Endodermal cell (in vitro differentiated cells): ENCODE data around the gene SEMA5B. TPM values are rescaled to one million over a fixed set of nuclear protein-coding genes. Genes with fewer than 3 reads are reported as not detected.

Experiments used
- DNase-seq: peaks from one replicate; pipeline ENCODE4 v3.0.0-alpha.2; 2017
- H3K27ac ChIP-seq: 2 replicates; pipeline ENCODE4 v1.5.1; 2013; ENCODE audit warnings: mild to moderate bottlenecking, low read depth, low read length, moderate library complexity
- H3K27me3 ChIP-seq: 2 replicates; pipeline ENCODE4 v1.6.1; 2013; ENCODE audit warnings: mild to moderate bottlenecking, low read length, moderate library complexity; ENCODE audit not compliant: insufficient read depth, control insufficient read depth, poor library complexity, severe bottlenecking
- H3K36me3 ChIP-seq: 2 replicates; pipeline ENCODE4 v1.7.0; 2013; ENCODE audit warnings: mild to moderate bottlenecking, low read length, moderate library complexity; ENCODE audit not compliant: control insufficient read depth, insufficient read depth
- H3K4me1 ChIP-seq: one replicate; pipeline ENCODE4 v1.7.0; 2013; ENCODE audit warnings: low read length; ENCODE audit not compliant: control insufficient read depth, insufficient read depth
- H3K4me3 ChIP-seq: 2 replicates; pipeline ENCODE4 v1.5.1; 2013; ENCODE audit warnings: mild to moderate bottlenecking, low read length, moderate library complexity
- H3K9ac ChIP-seq: 2 replicates; pipeline ENCODE4 v1.6.1; 2013; ENCODE audit warnings: mild to moderate bottlenecking, low read length, moderate library complexity; ENCODE audit not compliant: poor library complexity, severe bottlenecking; ENCODE audit errors: extremely low read depth
- H3K9me3 ChIP-seq: 2 replicates; pipeline ENCODE4 v1.6.1; 2013; ENCODE audit warnings: mild to moderate bottlenecking, low read length, moderate library complexity; ENCODE audit not compliant: control insufficient read depth
- H3K27ac Mint-ChIP-seq: 2 replicates; pipeline ENCODE4 v1.8.0; 2020; ENCODE audit warnings: mixed read lengths
- H3K27me3 Mint-ChIP-seq: 2 replicates; pipeline ENCODE4 v1.8.0; 2021; ENCODE audit warnings: mild to moderate bottlenecking, mixed read lengths; ENCODE audit not compliant: insufficient read depth
- H3K36me3 Mint-ChIP-seq: 2 replicates; pipeline ENCODE4 v1.8.0; 2020; ENCODE audit warnings: low read depth, mixed read lengths
- H3K4me1 Mint-ChIP-seq: 2 replicates; pipeline ENCODE4 v1.8.0; 2020; ENCODE audit warnings: mixed read lengths
- H3K4me3 Mint-ChIP-seq: 2 replicates; pipeline ENCODE4 v1.8.0; 2020; ENCODE audit warnings: mild to moderate bottlenecking, moderate library complexity, mixed read lengths
- H3K9me3 Mint-ChIP-seq: 2 replicates; pipeline ENCODE4 v1.8.0; 2020; ENCODE audit warnings: mild to moderate bottlenecking, mixed read lengths
- WGBS, 2 experiments: methylation state at CpG; one replicate each; pipeline versions ENCODE4 v1.1.5 to v1.1.7; 2013; ENCODE audit warnings: missing lambda C conversion rate in 2 of 2, mixed read lengths in 1 of 2; ENCODE audit not compliant: insufficient coverage in 1 of 2, insufficient read length in 1 of 2; 5-methylcytosine and 5-hydroxymethylcytosine counted together
- long read RNA-seq, 4 experiments: library from polyadenylated mRNA in 2 of 4; library from RNA in 1 of 4; library from capped mRNA in 1 of 4; stranded (forward) in 3 of 4; unstranded in 1 of 4; transcript quantifications; one replicate each; pipeline ENCODE4 v2.0.0, GENCODE V29; 2020 to 2021; ENCODE audit warnings: inconsistent platforms in 1 of 4
- polyA plus RNA-seq, 2 experiments: library from polyadenylated mRNA; stranded (reverse); fragments of 50-300 nt; gene quantifications; one replicate each; pipeline ENCODE4 v1.2.3, GENCODE V29; 2013
- total RNA-seq, 2 donors: library from RNA; stranded (reverse); fragmentation: NEBNext Ultra II Directional in 1 of 2; extraction: Animal tissue kit (Norgen Biotek cat#: 25700) in 1 of 2; gene quantifications; 2 replicates in 1 of 2; 3 replicates in 1 of 2; pipeline ENCODE4 v1.2.1, GENCODE V29; 2021
- TF ChIP-seq, protein P1 (sequence below): fragments of 200-600 bp; sonication (generic); conservative IDR thresholded peaks from 2 replicates; pipeline ENCODE4 v1.5.0; 2021; ENCODE audit warnings: antibody characterized with exemption, mild to moderate bottlenecking

Gene SEMA5B, protein sequence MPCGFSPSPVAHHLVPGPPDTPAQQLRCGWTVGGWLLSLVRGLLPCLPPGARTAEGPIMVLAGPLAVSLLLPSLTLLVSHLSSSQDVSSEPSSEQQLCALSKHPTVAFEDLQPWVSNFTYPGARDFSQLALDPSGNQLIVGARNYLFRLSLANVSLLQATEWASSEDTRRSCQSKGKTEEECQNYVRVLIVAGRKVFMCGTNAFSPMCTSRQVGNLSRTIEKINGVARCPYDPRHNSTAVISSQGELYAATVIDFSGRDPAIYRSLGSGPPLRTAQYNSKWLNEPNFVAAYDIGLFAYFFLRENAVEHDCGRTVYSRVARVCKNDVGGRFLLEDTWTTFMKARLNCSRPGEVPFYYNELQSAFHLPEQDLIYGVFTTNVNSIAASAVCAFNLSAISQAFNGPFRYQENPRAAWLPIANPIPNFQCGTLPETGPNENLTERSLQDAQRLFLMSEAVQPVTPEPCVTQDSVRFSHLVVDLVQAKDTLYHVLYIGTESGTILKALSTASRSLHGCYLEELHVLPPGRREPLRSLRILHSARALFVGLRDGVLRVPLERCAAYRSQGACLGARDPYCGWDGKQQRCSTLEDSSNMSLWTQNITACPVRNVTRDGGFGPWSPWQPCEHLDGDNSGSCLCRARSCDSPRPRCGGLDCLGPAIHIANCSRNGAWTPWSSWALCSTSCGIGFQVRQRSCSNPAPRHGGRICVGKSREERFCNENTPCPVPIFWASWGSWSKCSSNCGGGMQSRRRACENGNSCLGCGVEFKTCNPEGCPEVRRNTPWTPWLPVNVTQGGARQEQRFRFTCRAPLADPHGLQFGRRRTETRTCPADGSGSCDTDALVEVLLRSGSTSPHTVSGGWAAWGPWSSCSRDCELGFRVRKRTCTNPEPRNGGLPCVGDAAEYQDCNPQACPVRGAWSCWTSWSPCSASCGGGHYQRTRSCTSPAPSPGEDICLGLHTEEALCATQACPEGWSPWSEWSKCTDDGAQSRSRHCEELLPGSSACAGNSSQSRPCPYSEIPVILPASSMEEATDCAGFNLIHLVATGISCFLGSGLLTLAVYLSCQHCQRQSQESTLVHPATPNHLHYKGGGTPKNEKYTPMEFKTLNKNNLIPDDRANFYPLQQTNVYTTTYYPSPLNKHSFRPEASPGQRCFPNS
- total RNA-seq: 10 to 100 TPM; 37.3 to 45.8 TPM
- polyA plus RNA-seq (2013, experiment 1 of 2): 76.1 TPM
- polyA plus RNA-seq (2013, experiment 2 of 2): 68.4 TPM
- long read RNA-seq, experiment 1, full-length matches to known transcripts: 1 of 19 reads
- long read RNA-seq, experiment 1, partial matches to known transcripts: 11 of 19 reads
- long read RNA-seq, experiment 1, other reads (novel, unspliced or antisense): 7 of 19 reads
- long read RNA-seq, experiment 2, full-length matches to known transcripts: 21 of 92 reads
- long read RNA-seq, experiment 2, partial matches to known transcripts: 29 of 92 reads
- long read RNA-seq, experiment 2, other reads (novel, unspliced or antisense): 42 of 92 reads
- long read RNA-seq, experiment 3, full-length matches to known transcripts: 6 of 57 reads
- long read RNA-seq, experiment 3, partial matches to known transcripts: 29 of 57 reads
- long read RNA-seq, experiment 3, other reads (novel, unspliced or antisense): 22 of 57 reads
- long read RNA-seq, experiment 4, partial matches to known transcripts: 14 of 15 reads
- long read RNA-seq, experiment 4, other reads (novel, unspliced or antisense): 1 of 15 reads

- peaks cover 38% of the 10 kb centered on the region for H3K27me3 Mint-ChIP-seq
- H3K4me1 ChIP-seq: peaks cover 25% of the 10 kb centered on the region
- H3K36me3 ChIP-seq: no peaks in the 10 kb centered on the region
- H3K4me3 Mint-ChIP-seq: peak within 1 kb of the TSS; percentile 79
- H3K9me3 ChIP-seq: no peaks in the 10 kb centered on the region
- peak within 1 kb of the TSS; percentile 77 for H3K27ac Mint-ChIP-seq
- no peaks in the 10 kb centered on the region for H3K27me3 ChIP-seq
- H3K36me3 Mint-ChIP-seq: no peaks in the 10 kb centered on the region
- H3K4me3 ChIP-seq: peak within 1 kb of the TSS; percentile 81
- H3K9me3 Mint-ChIP-seq: no peaks in the 10 kb centered on the region
- peak within 1 kb of the TSS; percentile 32 for H3K9ac ChIP-seq
- H3K4me1 Mint-ChIP-seq: peaks cover 41% of the 10 kb centered on the region
- DNase-seq: peak; percentile 94
- WGBS, 2 experiments: 0 to 1% methylated on average over 26 to 94 of the region's 94 CpGs
- TF ChIP-seq, protein P1, sequence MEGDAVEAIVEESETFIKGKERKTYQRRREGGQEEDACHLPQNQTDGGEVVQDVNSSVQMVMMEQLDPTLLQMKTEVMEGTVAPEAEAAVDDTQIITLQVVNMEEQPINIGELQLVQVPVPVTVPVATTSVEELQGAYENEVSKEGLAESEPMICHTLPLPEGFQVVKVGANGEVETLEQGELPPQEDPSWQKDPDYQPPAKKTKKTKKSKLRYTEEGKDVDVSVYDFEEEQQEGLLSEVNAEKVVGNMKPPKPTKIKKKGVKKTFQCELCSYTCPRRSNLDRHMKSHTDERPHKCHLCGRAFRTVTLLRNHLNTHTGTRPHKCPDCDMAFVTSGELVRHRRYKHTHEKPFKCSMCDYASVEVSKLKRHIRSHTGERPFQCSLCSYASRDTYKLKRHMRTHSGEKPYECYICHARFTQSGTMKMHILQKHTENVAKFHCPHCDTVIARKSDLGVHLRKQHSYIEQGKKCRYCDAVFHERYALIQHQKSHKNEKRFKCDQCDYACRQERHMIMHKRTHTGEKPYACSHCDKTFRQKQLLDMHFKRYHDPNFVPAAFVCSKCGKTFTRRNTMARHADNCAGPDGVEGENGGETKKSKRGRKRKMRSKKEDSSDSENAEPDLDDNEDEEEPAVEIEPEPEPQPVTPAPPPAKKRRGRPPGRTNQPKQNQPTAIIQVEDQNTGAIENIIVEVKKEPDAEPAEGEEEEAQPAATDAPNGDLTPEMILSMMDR: peak; percentile 73
- peak within 1 kb of the TSS; percentile 72 for H3K27ac ChIP-seq
Observed at GRCh38 chr3:123027292-123028232, at the start of gene SEMA5B. Gene SEMA5B (minus strand): TSS chr3:123027763. CDS start chr3:122961263, 66,500 bp downstream.

GRCh38 chr3:123076496-123077418 is 49.2 kb upstream of the SEMA5B start:
- H3K9me3 Mint-ChIP-seq: no peaks in the 10 kb centered on the region
- Histone ChIP-seq H3K4me3 (no peak overlapping the region), H3K27ac (no peak overlapping the region), H3K9me3 (no peaks in the 10 kb centered on the region), H3K36me3 (no peaks in the 10 kb centered on the region), H3K27me3 (no peaks in the 10 kb centered on the region), H3K9ac (no peak overlapping the region), H3K4me1 (peaks cover 2% of the 10 kb centered on the region)
- 91 to 92% methylated on average over 4 to 6 of the region's 6 CpGs for WGBS, 2 experiments
- no peak overlapping the region for H3K4me3 Mint-ChIP-seq
- H3K27ac Mint-ChIP-seq: no peak overlapping the region
- peak; percentile 24 for DNase-seq
- H3K27me3 Mint-ChIP-seq: no peaks in the 10 kb centered on the region
- peaks cover 2% of the 10 kb centered on the region for H3K36me3 Mint-ChIP-seq
- peaks cover 36% of the 10 kb centered on the region for H3K4me1 Mint-ChIP-seq
- TF ChIP-seq, protein P1: no peak
